OCI-LY3 (cell line): ENCODE results near the gene HCN3.

Source experiments
- EZH2phosphoT487 ChIP-seq: fragments of 200-600 bp; shearing (Covaris generic); IDR thresholded peaks from 2 replicates; pipeline ENCODE4 v1.6.1; 2018; ENCODE audit warnings: antibody characterized with exemption, mixed run types, low read depth
- TF ChIP-seq, protein P1 (sequence below): fragments of 200-600, 300-600 bp; sonication (generic); IDR thresholded peaks from 2 replicates; pipeline ENCODE4 v1.5.1; 2014; ENCODE audit warnings: antibody characterized with exemption, low read length, low read depth

DNA sequence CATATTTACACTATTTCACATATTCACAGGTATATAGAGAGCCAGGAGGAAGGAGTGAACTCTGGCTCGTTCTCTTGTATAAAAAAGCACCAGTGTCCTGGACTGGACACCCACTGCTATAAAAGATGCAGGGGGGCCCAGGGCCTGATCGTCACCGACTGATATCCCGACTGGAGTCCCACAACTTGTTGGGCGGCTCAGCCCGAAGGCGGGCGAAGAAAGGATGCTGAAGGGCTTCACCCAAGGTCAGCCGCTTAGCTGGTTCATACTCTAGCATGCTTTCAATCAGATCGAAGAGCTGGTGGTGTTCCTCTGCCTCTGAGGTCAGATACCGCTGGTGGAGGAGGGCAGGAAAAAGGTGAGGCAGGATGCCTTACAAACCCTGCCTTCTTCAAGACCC is 14.2 kb upstream of the HCN3 start:
- TF ChIP-seq, protein P1, sequence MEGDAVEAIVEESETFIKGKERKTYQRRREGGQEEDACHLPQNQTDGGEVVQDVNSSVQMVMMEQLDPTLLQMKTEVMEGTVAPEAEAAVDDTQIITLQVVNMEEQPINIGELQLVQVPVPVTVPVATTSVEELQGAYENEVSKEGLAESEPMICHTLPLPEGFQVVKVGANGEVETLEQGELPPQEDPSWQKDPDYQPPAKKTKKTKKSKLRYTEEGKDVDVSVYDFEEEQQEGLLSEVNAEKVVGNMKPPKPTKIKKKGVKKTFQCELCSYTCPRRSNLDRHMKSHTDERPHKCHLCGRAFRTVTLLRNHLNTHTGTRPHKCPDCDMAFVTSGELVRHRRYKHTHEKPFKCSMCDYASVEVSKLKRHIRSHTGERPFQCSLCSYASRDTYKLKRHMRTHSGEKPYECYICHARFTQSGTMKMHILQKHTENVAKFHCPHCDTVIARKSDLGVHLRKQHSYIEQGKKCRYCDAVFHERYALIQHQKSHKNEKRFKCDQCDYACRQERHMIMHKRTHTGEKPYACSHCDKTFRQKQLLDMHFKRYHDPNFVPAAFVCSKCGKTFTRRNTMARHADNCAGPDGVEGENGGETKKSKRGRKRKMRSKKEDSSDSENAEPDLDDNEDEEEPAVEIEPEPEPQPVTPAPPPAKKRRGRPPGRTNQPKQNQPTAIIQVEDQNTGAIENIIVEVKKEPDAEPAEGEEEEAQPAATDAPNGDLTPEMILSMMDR = no peak
- no peak for TF ChIP-seq EZH2phosphoT487
